NCI-H1694 (cell line): ENCODE data around the gene SCMH1.
"Not testable (repeated sequence)": the region's sequence is repeated elsewhere in the genome, so short reads cannot be mapped to it uniquely, and the experiment has no call there.

Experiments used
- DNase-seq: peaks from one replicate; lab custom pipeline; 2025; lab: John Stamatoyannopoulos, UW

The SCMH1 gene

DNA sequence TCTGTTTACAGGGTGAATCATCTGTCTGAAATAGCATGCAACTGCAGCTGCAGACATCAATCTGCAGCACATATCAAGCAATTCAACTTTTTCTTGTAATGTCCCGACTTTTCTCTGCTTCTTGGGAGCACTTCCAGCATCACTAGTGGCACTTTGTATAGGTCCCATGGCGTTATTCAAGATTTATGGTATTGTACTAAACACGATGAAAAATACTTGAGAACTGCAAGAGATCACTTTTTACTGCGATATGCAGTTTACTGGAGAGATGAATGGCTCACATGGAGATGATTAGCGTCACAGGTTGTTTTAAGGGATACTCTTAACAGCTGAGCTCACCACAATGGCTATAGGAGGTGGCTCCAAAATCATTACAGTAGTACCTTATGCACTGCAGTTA, 7.2 kb upstream of the SCMH1 start:
- DNase-seq, result no peak

DNA sequence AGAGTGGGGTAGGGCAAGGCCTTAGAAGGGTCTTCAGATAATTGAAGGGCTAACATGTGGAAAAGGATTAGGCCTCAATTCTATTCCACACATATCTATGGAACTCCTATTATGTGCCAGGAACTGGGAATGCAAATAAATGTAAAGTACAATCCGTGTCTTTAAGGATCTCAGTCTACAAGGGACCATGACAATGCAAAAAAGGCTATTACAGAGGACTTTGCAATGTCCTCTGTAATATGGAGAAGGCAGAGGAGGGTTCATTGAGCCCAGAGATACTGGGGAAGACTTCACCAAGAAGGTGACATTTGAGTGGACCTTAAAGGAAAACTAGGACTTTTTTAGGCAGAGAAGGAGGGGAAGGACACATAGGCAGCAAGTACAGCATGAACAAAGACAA, 4.5 kb upstream of the SCMH1 start:
- DNase-seq, result no peak

DNA sequence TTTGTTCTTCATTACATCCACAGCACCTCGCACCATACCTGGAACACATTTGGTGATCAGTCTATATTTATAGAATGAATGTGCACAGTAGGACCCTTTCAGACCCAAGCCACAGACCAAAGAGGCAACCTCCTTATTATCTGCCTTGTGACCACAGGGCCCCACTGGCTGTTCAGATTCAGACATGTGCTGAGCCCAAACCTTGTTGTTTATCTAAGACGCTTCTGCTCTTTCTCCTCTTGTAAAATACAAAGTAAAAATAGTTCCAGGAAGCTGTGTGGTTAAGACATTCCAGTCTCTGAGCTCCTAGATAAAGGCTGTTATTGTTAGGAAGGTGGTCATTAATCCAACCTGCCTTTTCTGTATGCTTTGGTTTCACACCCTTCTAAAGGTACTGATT, 3.6 kb upstream of the SCMH1 start:
- no peak for DNase-seq

DNA sequence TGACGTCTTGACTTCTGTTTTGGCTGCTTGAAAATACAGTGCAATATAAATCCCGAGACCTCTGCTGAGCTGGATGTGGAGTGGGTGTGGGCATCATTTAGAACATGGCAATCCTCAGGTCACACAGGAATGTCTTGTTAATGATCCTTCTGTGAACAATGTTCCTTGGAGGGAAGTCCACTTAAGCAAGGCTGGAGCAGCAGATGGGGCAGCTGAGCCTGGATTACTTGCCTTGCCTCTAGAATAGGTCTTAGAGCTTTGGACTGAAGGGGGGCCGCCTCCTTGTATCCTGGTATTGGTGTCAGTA, 926 bp upstream of the SCMH1 start:
- DNase-seq, result no peak

DNA sequence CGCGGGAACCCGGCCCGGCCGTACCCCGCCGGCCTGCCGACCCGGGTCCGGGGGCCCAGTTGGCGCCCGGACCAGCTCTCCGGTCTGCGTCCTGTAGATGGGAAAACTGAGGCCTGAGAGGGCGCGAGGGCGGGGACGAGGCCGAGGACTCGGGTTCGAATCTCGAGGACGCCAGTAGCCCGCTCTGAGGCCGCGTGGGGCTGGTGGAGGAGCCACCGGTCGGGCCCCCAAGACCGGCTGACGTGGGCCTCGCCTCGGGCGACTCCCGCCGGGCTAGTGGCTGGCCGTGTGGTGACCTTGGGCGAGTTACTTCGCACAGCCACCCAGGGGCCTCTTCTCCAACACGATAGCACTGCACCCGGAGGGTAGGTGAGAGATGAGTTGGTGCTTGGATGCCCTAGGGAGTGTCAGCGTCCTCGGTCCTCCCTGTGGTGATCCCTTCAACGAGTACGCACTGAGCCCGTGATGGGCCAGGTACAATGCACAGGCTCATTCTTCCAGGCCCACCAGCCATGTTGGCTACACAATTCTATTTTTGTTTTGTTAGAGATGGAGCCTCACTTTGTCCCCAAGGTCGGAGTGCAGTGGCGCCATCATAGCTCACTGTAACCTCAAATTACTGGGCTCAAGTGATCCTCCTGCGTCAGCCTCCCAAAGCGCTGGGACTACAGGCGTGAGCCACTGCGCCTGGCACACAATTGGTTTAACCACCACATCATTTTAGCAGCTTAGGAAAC, 404 bp upstream of the SCMH1 start:
- no peak for DNase-seq

DNA sequence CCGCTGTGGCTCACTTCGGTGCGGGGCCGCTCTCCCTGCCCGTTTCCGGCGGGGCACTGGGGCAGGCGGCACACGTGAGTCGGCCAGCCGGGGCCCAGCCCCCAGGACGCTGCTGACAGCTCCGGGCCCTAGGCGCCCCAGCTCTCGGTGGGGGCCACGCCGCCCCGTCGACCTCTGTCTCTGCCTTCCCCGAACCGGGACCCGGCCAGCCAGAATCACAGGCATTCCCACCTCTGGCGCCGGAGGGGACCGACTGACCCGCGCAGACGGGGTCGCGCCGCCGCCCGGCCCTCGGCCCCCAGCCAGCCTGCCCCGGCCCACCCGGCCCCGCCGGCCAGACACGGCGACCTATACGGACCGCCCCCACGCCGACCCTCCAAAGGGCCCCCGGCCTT, 755 bp downstream of the SCMH1 start:
- no peak for DNase-seq

DNA sequence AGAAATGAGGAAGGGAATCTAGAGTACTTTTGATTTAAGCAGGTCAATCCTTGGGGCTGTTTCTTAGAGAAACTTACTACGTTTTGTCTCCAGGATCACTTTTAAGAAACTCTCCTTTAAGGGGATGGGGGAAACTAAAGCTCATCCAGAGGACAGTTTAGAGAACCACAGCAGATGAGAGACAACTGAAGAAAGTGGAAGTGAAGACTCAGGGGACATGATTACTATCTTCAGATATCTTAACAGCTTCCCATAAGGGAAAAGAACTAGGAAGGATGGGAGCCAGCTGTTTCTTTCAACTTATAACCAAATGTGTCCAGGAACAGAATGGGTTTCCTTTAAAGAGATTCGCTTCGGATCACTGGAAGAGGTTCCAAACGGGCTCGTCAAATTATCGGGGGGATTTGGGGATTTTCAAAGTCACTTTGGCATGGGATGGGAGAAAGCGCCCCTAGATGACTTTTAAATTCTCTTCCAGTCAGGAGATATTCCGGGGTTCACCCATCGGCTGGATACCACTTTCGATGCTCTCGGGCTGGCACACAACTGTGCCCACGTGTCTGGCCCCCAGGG, 1.2 kb downstream of the SCMH1 start:
- DNase-seq, result no peak

DNA sequence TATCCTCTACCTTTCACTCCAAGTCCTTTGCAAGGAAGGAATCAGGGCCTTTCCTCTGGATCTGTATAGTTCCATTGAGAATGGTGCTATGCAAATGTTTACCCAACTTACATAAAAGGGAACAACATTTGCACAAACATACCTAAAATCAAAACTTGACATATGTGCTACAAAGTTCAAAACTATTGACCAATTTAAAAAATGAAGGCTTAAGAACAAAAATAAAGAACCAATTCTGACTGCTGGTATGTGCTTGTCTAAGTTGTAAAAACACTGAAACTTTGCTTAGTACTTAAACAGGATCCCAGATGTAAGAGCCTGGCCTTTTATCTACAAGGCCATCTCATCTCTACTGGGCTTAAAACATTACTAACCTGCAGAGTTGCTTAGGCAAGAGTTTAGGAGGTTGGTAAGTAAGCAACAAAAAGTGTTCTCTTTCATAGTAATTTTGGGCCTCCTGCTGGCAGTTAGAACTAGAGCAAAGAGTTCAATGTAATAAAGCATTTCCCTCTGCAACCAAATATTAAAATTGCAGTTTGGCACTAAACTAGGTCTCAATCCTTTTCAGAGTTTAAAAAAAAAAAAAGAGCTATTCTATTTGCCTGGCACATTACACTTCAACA, 2.0 kb downstream of the SCMH1 start:
- peak; percentile 32 for DNase-seq

DNA sequence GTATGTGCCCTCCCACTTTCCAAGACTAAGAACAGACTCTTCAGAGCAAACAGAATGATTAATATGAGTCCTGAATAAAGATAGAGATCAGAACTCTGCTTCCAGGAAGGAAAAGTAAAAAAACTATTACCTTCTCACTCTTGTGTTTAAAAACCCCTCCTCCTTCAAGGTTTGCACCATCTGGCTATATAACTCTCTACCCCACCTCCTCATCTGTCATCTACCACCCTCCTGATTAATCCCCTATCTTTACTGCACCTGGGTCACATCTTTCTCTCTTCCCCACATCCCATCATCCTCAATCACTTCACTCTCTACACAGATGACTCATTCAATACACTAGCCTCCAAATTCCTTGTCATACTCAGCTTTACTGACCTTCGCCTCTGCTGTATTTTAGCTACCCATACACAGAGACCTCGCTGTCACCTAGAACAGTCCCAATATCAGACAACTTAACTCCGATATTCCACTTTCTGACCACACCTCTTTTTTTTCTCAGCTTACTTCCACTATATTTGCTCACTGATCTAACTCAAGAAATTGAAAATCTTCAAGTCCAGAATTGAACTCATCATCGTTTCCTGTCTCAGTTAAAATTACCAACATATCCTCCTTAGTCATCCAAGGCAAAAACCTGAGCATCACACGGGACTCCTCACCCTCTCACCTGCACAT, 3.7 kb downstream of the SCMH1 start:
- no peak for DNase-seq

DNA sequence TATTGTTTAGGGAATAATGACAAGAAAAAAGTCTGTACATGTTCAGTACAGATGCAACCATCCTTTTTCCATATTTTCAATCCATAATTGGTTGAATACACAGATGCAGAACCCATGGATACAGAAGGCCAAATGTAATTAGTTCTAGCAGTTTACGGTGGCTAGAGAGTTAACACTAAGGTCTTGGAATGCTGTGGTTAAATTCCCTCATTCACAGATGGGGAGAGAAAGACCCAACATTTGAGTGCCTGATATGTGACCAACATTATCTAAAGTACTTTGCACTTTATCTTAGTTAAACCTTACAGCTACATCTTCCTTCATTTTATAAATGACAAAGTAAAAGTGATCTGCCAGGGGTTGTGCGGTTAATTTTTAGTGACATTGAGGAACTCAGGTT, 5.3 kb downstream of the SCMH1 start:
- no peak for DNase-seq

DNA sequence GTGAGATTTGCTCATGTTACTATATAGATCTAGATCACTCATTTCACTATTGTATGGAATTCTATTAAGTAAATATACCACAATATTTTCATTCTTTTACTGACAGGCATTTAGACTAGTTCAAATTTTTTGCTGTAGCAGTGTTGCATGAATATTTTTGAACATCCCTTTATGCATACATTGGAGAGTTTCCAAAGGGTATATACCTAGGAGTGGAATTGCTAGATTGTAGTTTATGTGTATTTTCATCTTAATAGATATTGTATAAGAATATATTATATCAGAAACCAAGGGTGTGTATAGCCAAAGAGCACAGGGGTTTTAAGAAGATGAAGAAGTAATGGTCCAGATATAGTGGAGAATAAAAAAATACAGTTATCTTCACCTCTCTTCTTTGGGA, 6.2 kb downstream of the SCMH1 start:
- no peak for DNase-seq

DNA sequence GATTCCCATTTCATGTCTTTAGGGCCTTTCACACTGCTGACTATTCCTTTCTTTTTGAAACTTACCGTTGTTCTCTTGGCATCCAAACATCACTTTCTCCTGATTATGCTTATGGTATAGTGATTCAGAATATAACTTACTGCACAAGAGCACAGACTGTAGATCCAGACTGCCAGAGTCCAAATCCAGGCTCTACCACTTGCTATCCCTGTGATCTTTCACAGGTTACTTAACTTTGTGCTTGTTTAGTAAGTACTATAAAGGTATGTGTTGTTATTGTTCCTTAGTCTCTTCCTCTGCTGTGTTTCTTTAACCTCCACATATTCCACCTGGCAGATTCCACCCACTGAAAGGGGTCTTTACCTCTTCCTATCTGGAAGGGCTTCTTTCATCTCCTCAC, 8.4 kb downstream of the SCMH1 start:
- no peak for DNase-seq

DNA sequence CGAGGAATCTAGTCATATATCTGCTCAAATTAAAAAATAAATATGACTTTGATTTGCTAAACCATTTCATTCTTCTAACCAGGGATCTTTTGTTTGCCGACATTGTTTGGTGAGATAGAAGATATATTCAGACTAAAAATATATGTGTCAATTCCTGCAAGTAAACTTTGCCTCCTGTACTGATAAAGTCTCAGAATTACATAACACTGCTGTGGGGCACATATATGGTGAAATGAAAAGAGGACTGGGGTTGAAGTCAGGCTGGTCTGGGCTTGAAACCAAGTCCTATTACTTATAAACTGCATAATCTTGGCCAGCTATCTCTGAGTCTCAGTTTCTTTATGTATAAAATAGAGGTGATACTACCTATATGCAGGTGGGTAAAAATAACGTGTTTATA, 9.8 kb downstream of the SCMH1 start:
- no peak for DNase-seq

DNA sequence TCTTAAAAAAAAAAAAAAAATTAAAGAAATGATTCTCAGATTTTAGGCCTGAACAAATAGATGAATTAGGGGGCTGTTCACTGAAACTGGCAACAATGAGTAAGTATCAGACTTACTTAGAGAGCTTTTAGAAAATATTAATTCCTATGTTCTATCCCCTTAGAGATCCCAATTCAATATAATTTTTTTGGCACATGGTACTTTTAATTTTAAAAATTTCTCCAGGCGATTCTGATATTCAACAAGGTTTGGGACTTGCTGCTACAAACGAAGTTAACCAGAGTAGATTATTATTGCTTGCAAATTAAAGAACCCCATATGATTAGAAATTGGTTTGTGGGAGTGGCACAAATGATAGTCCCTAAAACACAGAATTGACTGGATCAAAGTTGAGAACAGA, 11.4 kb downstream of the SCMH1 start:
- no peak for DNase-seq

DNA sequence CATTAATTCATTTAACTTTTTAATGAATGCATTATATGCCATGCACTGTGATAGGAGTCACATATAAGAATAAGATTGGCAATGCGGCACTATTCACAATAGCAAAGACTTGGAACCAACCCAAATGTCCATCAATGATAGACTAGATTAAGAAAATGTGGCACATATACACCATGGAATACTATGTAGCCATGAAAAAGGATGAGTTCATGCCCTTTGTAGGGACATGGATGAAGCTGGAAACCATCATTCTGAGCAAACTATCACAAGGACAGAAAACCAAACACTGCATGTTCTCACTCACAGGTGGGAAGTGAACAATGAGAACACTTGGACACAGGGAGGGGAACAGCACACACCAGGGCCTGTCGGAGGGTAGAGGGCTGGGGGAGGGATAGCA, 12.9 kb downstream of the SCMH1 start:
- DNase-seq, result not testable (repeated sequence)

DNA sequence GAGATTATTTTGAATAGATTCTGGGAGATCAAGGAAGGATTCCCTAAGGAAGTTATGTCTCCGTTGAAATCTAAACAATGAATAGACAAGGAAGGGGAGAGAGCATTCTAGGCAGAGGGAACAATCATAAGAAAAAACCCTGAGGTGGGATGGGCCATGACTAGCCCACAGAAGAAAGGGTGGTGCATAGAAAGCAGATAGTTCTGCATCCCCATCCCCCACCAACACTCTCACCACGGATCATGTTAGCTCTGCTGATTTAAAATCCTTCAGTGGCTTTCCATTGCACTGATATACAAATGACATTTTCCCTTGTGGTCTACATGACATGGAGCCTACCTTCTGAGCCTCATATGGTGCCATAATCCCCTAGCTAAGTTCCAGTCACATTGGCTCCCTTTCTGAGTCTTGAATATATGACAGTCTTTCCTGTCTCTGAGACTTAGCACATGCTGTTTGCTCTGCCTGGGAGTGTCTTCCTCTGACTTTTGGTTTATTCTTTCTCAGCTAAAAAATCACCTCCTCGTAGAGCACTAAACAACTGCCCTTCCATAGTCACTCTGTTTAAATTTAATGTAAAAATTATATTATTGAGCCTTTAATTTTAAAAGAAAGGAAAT, 15.2 kb downstream of the SCMH1 start:
- no peak for DNase-seq

DNA sequence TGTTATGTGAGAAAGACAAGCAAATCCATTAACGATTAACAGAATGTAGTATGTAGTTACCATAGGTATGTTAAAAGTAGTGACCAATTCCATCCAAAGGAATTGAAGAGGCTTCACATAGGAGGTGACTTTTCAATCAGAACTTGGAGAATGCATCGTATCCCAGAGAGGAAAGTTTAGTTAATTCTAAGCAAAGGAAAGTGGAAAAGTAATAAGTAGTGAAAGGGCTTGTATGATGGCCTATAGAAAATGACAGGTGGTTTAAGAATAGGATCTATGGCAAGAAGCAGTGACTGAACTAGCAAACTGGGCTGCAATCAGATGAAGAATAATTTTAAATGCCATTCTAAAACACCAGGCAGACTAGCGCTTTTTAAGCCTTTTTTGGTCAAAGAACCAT, 16.6 kb downstream of the SCMH1 start:
- DNase-seq, result no peak

DNA sequence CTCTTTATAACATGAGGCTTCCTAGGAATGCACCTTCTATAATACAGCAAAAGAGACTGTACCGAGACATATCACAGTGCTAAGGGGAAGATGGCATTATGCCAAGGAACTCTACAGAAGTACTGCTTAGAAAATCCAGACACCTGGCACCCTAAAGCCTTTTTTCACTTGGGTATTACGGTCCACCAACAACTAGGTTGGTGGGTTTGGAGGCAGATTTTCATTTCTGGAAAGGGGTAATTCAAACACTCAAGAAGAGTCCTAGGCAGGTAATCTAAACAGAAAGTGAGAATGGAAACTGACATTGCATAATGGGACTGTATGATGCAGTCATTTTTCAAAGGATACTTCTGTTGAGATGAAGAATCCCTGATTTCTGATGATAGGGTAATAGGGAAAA, 19.6 kb downstream of the SCMH1 start:
- no peak for DNase-seq

DNA sequence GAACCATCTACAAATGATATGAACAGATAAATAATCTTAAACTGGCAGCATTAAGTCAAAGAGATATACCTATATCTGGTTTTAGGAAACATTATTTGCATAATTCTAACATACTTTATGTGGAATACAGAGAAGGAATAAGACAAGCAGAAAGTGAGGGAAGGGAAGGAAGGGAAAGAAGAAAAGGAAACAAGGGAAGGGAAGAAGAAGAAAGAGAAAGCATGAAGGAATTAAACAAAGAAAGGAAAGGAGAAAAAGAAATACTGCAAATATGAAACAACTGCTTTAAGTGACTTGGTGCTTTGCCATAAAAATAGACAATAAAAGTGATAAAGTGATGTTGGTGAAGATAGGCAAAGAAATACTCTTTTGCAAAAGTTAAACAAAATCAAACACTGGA, 20.1 kb downstream of the SCMH1 start:
- DNase-seq, result no peak

DNA sequence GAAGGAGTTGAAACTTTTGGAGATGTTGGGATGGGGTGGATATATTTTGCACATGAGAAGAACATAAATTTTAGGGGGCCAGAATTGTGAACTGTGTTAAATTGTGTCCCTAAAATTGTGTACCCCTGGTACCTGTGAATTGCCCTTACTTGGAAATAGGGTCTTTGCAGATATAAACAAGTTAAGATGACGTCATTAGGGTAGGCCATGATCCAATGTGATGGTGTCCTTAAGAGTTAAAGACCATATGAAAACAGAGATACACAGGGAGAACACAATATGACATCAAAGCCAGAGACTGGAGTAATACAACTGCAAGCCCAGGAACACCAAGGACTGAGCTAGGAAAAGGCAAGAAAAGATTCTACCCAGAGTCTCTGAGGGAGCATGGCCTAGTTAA, 24.0 kb downstream of the SCMH1 start:
- DNase-seq, result no peak

DNA sequence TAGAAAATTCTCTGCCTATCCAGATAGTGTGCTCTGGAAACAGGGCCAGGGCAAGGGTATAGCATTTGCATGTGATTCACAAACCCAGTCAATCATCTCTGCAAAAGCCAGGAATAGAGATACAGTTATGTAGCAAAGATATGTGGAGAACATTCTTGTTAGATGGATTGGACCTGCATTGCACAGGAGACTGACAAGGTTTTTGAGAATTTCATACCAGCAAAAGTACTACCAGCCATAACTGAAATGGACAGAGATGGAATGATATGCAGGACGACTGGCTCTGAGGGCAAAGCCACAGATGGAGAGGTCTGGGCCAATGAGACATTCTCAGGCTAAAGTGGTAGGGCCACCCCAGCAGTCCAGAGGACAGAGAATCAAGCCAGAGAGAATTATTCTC, 24.7 kb downstream of the SCMH1 start:
- no peak for DNase-seq

DNA sequence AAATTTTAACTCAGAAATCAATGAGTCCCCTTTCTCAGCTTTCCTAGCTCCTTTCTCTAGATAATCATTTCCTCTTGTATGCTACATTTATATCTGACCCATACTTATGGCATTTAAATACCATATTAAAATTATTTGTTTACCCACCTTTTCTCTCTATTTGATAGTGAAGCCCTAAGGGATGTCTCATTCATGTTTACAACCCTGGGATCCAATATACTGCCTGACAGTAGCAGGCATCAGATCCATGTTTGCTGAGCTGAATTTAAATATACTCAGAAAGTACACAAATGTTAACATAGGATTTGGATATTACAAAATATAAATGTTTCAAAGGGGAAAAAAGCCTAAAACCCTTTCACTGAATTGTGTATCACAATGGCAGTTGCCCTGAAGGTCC, 26.5 kb downstream of the SCMH1 start:
- no peak for DNase-seq

DNA sequence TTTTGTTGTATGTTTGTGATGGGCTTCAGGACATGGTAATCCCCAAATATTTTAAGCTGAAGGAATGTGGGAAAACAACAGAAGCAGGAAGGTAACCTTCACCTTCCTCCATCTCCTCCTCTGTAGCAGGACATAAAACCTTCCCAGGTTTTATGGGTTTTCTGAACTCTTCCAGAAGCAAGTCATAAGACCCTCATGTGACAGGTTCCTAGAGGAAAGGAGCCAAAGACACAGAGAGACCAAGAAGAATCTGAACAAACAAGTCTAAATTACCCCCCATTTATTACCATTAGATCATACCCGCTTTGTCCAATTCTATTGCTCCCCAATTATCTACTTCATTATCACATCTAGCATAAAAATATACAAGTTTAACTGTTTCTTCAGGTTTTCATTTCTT, 28.8 kb downstream of the SCMH1 start:
- DNase-seq, result no peak
